LHCN-M2 (cell line): ENCODE measurements around the gene SOX5. TPM values are rescaled to one million over a fixed set of nuclear protein-coding genes. Genes with fewer than 3 reads are reported as not detected.
"Not testable (repeated sequence)": the region's sequence is repeated elsewhere in the genome, so short reads cannot be mapped to it uniquely, and the experiment has no call there.

ENCODE experiments used
- DNase-seq: peaks from one replicate; pipeline ENCODE4 v3.0.0-alpha.2; 2012; ENCODE audit warnings: low read depth
- total RNA-seq: library from RNA; depleted of rRNA; stranded (reverse); fragments of >200 nt; gene quantifications from 2 replicates; pipeline ENCODE4 v1.2.3, GENCODE V29; 2014

Gene SOX5
- total RNA-seq, 1 experiment from 2014 or later = 2.4 TPM

- no peak for DNase-seq
These were observed 39.9 kb downstream of the SOX5 start for GRCh38 chr12:23909551-23909950.

GRCh38 chr12:23906329-23906728, 43.1 kb downstream of the SOX5 start:
- no peak for DNase-seq

GRCh38 chr12:23899434-23899833, 50.0 kb downstream of the SOX5 start:
- no peak for DNase-seq

GRCh38 chr12:23898121-23898520, 51.3 kb downstream of the SOX5 start:
- no peak for DNase-seq

GRCh38 chr12:23895792-23896218, 53.7 kb downstream of the SOX5 start:
- DNase-seq = no peak

- no peak for DNase-seq
These were observed 55.9 kb downstream of the SOX5 start for GRCh38 chr12:23893611-23894010.

GRCh38 chr12:23891115-23891514, 58.4 kb downstream of the SOX5 start:
- no peak for DNase-seq

GRCh38 chr12:23889069-23889440, 60.4 kb downstream of the SOX5 start:
- DNase-seq = no peak

- no peak for DNase-seq
These were observed 60.9 kb downstream of the SOX5 start for GRCh38 chr12:23888396-23889068.

- no peak for DNase-seq
These were observed 62.2 kb downstream of the SOX5 start for GRCh38 chr12:23887055-23887835.

- DNase-seq = no peak
These were observed 64.1 kb downstream of the SOX5 start for GRCh38 chr12:23885394-23885793.

- no peak for DNase-seq
These were observed 64.6 kb downstream of the SOX5 start for GRCh38 chr12:23884909-23885308.

GRCh38 chr12:23880988-23881387, 68.5 kb downstream of the SOX5 start:
- no peak for DNase-seq

- not testable (repeated sequence) for DNase-seq
These were observed 72.9 kb downstream of the SOX5 start for GRCh38 chr12:23876618-23877017.

- DNase-seq = no peak
These were observed 81.7 kb downstream of the SOX5 start for GRCh38 chr12:23867794-23868193.

GRCh38 chr12:23862701-23863100, 86.8 kb downstream of the SOX5 start:
- no peak for DNase-seq

- no peak for DNase-seq
These were observed 89.5 kb downstream of the SOX5 start for GRCh38 chr12:23860019-23860418.

- no peak for DNase-seq
These were observed 92.3 kb downstream of the SOX5 start for GRCh38 chr12:23857178-23857577.

GRCh38 chr12:23855813-23856212, 93.7 kb downstream of the SOX5 start:
- no peak for DNase-seq

- DNase-seq = no peak
These were observed 94.9 kb downstream of the SOX5 start for GRCh38 chr12:23854598-23854997.

- DNase-seq = no peak
These were observed 95.8 kb downstream of the SOX5 start for GRCh38 chr12:23853640-23854039.

- DNase-seq = no peak
These were observed 97.9 kb downstream of the SOX5 start for GRCh38 chr12:23851602-23852001.

- DNase-seq = no peak
These were observed 101.6 kb downstream of the SOX5 start for GRCh38 chr12:23847857-23848256.
